Tibial nerve (tissue), 4 donors: Measurements from ENCODE around the gene HOXB2. TPM values are rescaled to one million over a fixed set of nuclear protein-coding genes. Genes with fewer than 3 reads are reported as not detected.

ENCODE experiments used
- DNase-seq, 2 donors: peaks; one replicate each; pipeline ENCODE4 v3.0.0-alpha.2; 2019; ENCODE audit warnings: low spot score in 2 of 2
- H3K27ac ChIP-seq, 4 donors: fragments of 200-600 bp; sonication (generic) in 3 of 4; one replicate each; pipeline ENCODE4 v1.5.1; 2017 to 2019; ENCODE audit warnings: mild to moderate bottlenecking in 1 of 4
- H3K27me3 ChIP-seq, 2 donors: fragments of 200-600 bp; sonication (generic) in 1 of 2; one replicate each; pipeline versions ENCODE4 v1.5.1 to v1.6.0; 2017 to 2019
- H3K36me3 ChIP-seq, 3 donors: fragments of 200-600 bp; sonication (generic); one replicate each; pipeline ENCODE4 v1.5.1; 2018 to 2019
- H3K4me1 ChIP-seq, 4 donors: fragments of 200-600 bp; sonication (generic) in 3 of 4; one replicate each; pipeline ENCODE4 v1.5.1; 2017 to 2019
- H3K4me3 ChIP-seq, 4 donors: fragments of 200-600 bp; sonication (generic) in 3 of 4; one replicate each; pipeline ENCODE4 v1.5.1; 2017 to 2019; ENCODE audit warnings: mild to moderate bottlenecking in 1 of 4, moderate library complexity in 1 of 4
- H3K9me3 ChIP-seq, 4 donors: fragments of 200-600 bp; sonication (generic) in 3 of 4; one replicate each; pipeline ENCODE4 v1.5.1; 2017 to 2019
- CTCF ChIP-seq, 5 experiments: fragments of 200-600 bp in 3 of 5; fragments of 450-650 bp in 2 of 5; sonication (generic) in 3 of 5; IDR thresholded peaks; one replicate each; pipeline ENCODE4 v1.5.1; 2016 to 2019; ENCODE audit warnings: antibody characterized with exemption in 5 of 5, mild to moderate bottlenecking in 3 of 5, moderate library complexity in 2 of 5
- EP300 ChIP-seq, 2 donors: sonication (generic); formaldehyde crosslinking; IDR thresholded peaks; one replicate each; pipeline ENCODE4 v1.6.1; 2017; ENCODE audit warnings: antibody characterized with exemption in 2 of 2, mild to moderate bottlenecking in 1 of 2
- POLR2A ChIP-seq, 2 donors: fragments of 450-650 bp; IDR thresholded peaks; one replicate each; pipeline ENCODE4 v1.6.1; 2017; ENCODE audit warnings: antibody characterized with exemption in 2 of 2, mild to moderate bottlenecking in 2 of 2, moderate library complexity in 2 of 2
- WGBS, 2 donors: methylation state at CpG; one replicate each; pipeline ENCODE4 v1.1.5; 2018; 5-methylcytosine and 5-hydroxymethylcytosine counted together
- total RNA-seq, 4 donors: library from RNA; depleted of rRNA; stranded (reverse); fragments of >200 nt; gene quantifications; one replicate each; pipeline ENCODE4 v1.1.0, GENCODE V29; 2016

The HOXB2 gene
- total RNA-seq, 4 donors from 2014 or later, result 6.9 to 29.3 (median 19.2) TPM

GRCh38 chr17:48556229-48556575 is 11.3 kb upstream of the HOXB2 start:
- Histone ChIP-seq H3K27ac (peak overlapping the region in 3 of 4 donors; percentile 55 to 80 (median 75)), H3K4me3 (no peak overlapping the region), H3K27me3 (peaks cover 4 to 96% of the 10 kb centered on the region in 2 donors), H3K4me1 (peaks cover 0 to 38% (median 11%) of the 10 kb centered on the region in 4 donors), H3K9me3 (no peaks in the 10 kb centered on the region), H3K36me3 (no peaks in the 10 kb centered on the region)
- TF ChIP-seq POLR2A (IDR thresholded peaks at IDR 0.05), result no peak
- no peak for TF ChIP-seq EP300 (IDR thresholded peaks at IDR 0.05)
- TF ChIP-seq CTCF (IDR thresholded peaks at IDR 0.05), result no peak
- DNase-seq, result no peak
- WGBS, 2 donors, result 55 to 58% methylated on average over 5 of the region's 5 CpGs

DNA sequence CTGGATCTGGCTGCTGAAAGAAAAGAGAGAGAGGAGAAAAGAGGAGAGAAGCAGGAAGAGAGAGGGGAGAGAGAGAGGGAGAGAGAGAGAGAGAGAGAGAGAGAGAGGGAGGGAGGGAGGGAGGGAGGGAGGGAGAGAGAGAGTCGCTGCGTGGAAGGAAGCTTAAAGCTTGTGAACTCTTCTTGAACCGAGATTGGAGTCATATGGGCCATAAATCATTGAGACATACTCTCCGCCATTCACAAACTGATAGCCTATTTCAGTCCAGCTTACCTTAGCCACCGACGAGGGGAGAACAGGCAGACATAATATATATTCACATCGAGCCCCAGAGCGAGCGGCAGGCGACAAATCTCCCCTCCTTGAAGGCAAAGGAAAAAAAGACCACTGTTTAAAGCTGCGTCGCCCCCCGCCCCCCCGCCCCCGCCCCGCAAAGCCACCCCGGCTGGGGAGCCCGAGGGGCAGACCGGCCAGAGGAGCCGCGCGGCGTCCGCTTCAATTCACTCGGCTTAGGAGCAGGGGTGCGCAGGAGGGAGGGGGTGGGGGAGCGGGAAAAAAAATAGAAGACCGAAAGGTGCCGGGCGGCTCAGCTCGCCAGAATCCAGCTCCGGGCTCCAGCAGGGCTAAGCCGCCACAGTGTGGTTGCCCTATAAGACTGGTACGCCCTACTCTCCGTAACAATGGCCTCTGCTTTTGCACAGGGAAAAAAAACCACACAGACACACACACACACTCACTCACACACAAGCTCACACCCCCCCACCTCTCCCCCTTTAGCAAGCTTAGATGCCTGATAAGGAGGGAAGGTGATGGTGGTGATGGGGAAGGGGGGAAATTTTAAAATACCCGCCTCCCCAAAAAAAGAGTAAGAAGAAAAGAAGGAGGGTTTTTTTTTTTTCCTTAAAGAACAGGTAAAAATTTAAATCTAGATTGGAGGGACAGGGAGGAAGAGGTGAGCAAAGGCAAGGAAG is 10.6 kb upstream of the HOXB2 start:
- 17 to 20% methylated on average over 27 to 36 of the region's 36 CpGs for WGBS, 2 donors
- Histone ChIP-seq H3K27ac (peak overlapping the region in 3 of 4 donors; percentile 60 to 80 (median 75)), H3K9me3 (no peaks in the 10 kb centered on the region), H3K36me3 (no peaks in the 10 kb centered on the region), H3K4me3 (peak overlapping the region; percentile 23 to 48 (median 34)), H3K4me1 (peaks cover 0 to 41% (median 11%) of the 10 kb centered on the region in 4 donors), H3K27me3 (peaks cover 4 to 94% of the 10 kb centered on the region in 2 donors)
- TF ChIP-seq POLR2A (IDR thresholded peaks at IDR 0.05) (no peak), CTCF (IDR thresholded peaks at IDR 0.05) (peak in 1 of 5 experiments; percentile 74), EP300 (IDR thresholded peaks at IDR 0.05) (peak in 1 of 2 donors; percentile 8)
- no peak for DNase-seq

- no peaks in the 10 kb centered on the region for H3K9me3 ChIP-seq
- WGBS, 2 donors, result 25 to 28% methylated on average over 43 to 44 of the region's 44 CpGs
- TF ChIP-seq CTCF (IDR thresholded peaks at IDR 0.05) (no peak), EP300 (IDR thresholded peaks at IDR 0.05) (no peak), POLR2A (IDR thresholded peaks at IDR 0.05) (no peak)
- DNase-seq, result no peak
- H3K4me3 ChIP-seq, result peak overlapping the region; percentile 4 to 48 (median 18)
- H3K27ac ChIP-seq, result peak overlapping the region; percentile 54 to 80 (median 68)
- H3K36me3 ChIP-seq, result no peaks in the 10 kb centered on the region
- peaks cover 0 to 43% (median 8%) of the 10 kb centered on the region in 4 donors for H3K4me1 ChIP-seq
- H3K27me3 ChIP-seq, result peaks cover 4 to 94% of the 10 kb centered on the region in 2 donors
Observed at GRCh38 chr17:48554412-48555257, 9.7 kb upstream of the HOXB2 start.

DNA sequence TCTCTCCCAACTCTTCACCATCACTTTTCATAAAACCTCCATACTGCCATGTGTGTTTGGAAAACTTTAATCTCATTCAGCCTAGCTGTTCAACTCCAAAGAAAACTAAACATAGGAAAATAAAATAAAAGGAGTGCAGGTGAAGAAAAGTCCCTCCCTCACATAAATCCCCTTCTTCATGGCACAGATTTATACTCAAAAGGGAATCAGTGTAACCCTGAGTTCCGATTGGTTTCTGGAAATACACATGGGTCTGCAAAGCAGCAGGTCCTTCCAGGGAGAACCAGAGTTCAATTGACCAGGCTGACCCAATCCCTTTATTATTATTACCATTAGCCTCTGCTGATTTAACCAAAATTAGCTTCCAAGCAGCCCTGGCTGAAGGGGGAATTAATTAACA is 8.9 kb upstream of the HOXB2 start:
- Histone ChIP-seq H3K4me1 (peaks cover 0 to 43% (median 7%) of the 10 kb centered on the region in 4 donors), H3K27me3 (peaks cover 4 to 90% of the 10 kb centered on the region in 2 donors), H3K36me3 (no peaks in the 10 kb centered on the region), H3K4me3 (peak overlapping the region in 1 of 4 donors; percentile 12), H3K27ac (peak overlapping the region in 3 of 4 donors; percentile 10 to 75 (median 54)), H3K9me3 (no peaks in the 10 kb centered on the region)
- DNase-seq, result no peak
- WGBS, 2 donors, result 32 to 79% methylated on average over 1 of the region's 1 CpG
- TF ChIP-seq EP300 (IDR thresholded peaks at IDR 0.05) (no peak), CTCF (IDR thresholded peaks at IDR 0.05) (no peak), POLR2A (IDR thresholded peaks at IDR 0.05) (no peak)
